Measurements from ENCODE around the gene B4GALT4.
"Not testable (repeated sequence)": the region's sequence is repeated elsewhere in the genome, so short reads cannot be mapped to it uniquely, and the experiment has no call there.

B4GALT4 gene

GRCh38 chr3:119195911-119196310 is 44.8 kb downstream of the B4GALT4 start:
- DNase-seq (ENCODE audit: low read depth): no peak

- no peak for DNase-seq (ENCODE audit: low read depth)
Observed at GRCh38 chr3:119195151-119195476, 45.6 kb downstream of the B4GALT4 start.

- no peak for DNase-seq (ENCODE audit: low read depth)
Observed at GRCh38 chr3:119194237-119195150, 46.2 kb downstream of the B4GALT4 start.

GRCh38 chr3:119191800-119192199 is 48.9 kb downstream of the B4GALT4 start:
- no peak for DNase-seq (ENCODE audit: low read depth)

- DNase-seq (ENCODE audit: low read depth): no peak
Observed at GRCh38 chr3:119187266-119187665, 53.4 kb downstream of the B4GALT4 start.

- DNase-seq (ENCODE audit: low read depth): peak; percentile 64
Observed at GRCh38 chr3:119184796-119185570, 55.7 kb downstream of the B4GALT4 start.

GRCh38 chr3:119184111-119184510 is 56.6 kb downstream of the B4GALT4 start:
- no peak for DNase-seq (ENCODE audit: low read depth)

GRCh38 chr3:119181765-119182164 is 58.9 kb downstream of the B4GALT4 start:
- no peak for DNase-seq (ENCODE audit: low read depth)

- no peak for DNase-seq (ENCODE audit: low read depth)
Observed at GRCh38 chr3:119177321-119177720, 63.4 kb downstream of the B4GALT4 start.

GRCh38 chr3:119176778-119177177 is 63.9 kb downstream of the B4GALT4 start:
- DNase-seq (ENCODE audit: low read depth): no peak

- peak; percentile 35 for DNase-seq (ENCODE audit: low read depth)
Observed at GRCh38 chr3:119175872-119176756, 64.6 kb downstream of the B4GALT4 start.

- DNase-seq (ENCODE audit: low read depth): no peak
Observed at GRCh38 chr3:119173325-119173724, 67.4 kb downstream of the B4GALT4 start, which contains the start of gene UPK1B. Gene UPK1B, plus strand, starts transcription at chr3:119173598. Its CDS starts 13,144 bp downstream, at chr3:119186742.

GRCh38 chr3:119170821-119171220 is 69.9 kb downstream of the B4GALT4 start:
- DNase-seq (ENCODE audit: low read depth): no peak

- not testable (repeated sequence) for DNase-seq (ENCODE audit: low read depth)
Observed at GRCh38 chr3:119164745-119165144, 75.9 kb downstream of the B4GALT4 start.
